Activated naive CD8-positive, alpha-beta T cell treated with anti-CD3 and anti-CD28 coated beads, Interleukin-2, amount 10 ng/mL, durations not matched to agents 7 days and 5 days (primary cell): ENCODE data around the gene RPS6KA1. TPM values are rescaled to one million over a fixed set of nuclear protein-coding genes. Genes with fewer than 3 reads are reported as not detected.
A peak's percentile ranks its signal among the peaks of the same experiment; 100 is the strongest.

Experiments
- ATAC-seq: fragments of 150-1000 bp; cut with Tn5 transposase; one replicate; pipeline ENCODE4 v1.10.0; 2021; ENCODE audit warnings: low read depth, moderate library complexity
- POLR2A ChIA-PET: fragments of 350-600 bp; sonication (Branson Sonifier 250); formaldehyde crosslinking; loops from one replicate; lab custom pipeline; 2021; ENCODE audit warnings: antibody characterized with exemption; lab: Charles Lee
- DNase-seq: peaks from one replicate; pipeline ENCODE4 v3.0.0; 2021
- H3K27ac Mint-ChIP-seq: one replicate; pipeline ENCODE4 v1.8.0; 2022; ENCODE audit warnings: mild to moderate bottlenecking, mixed read lengths
- H3K27me3 Mint-ChIP-seq: one replicate; pipeline ENCODE4 v1.8.0; 2022; ENCODE audit warnings: mild to moderate bottlenecking, moderate library complexity, mixed read lengths
- H3K36me3 Mint-ChIP-seq: one replicate; pipeline ENCODE4 v1.8.0; 2021; ENCODE audit warnings: mild to moderate bottlenecking, mixed read lengths
- H3K4me1 Mint-ChIP-seq: one replicate; pipeline ENCODE4 v1.8.0; 2021; ENCODE audit warnings: mixed read lengths
- H3K4me3 Mint-ChIP-seq: one replicate; pipeline ENCODE4 v1.8.0; 2022; ENCODE audit warnings: mild to moderate bottlenecking, moderate library complexity, mixed read lengths
- H3K9me3 Mint-ChIP-seq: one replicate; pipeline ENCODE4 v1.8.0; 2021; ENCODE audit warnings: mixed read lengths
- total RNA-seq, 2 experiments: library from RNA; stranded (reverse); gene quantifications; one replicate each; pipeline ENCODE4 v1.2.3, GENCODE V29; 2021

RPS6KA1 gene
- total RNA-seq, 2 experiments from 2014 or later, result 138 to 153 TPM

GRCh38 chr1:26536521-26536920, 7.0 kb downstream of the RPS6KA1 start:
- Mint-ChIP-seq H3K36me3 (peaks cover 4% of the 10 kb centered on the region), H3K9me3 (no peaks in the 10 kb centered on the region), H3K27ac (no peak overlapping the region), H3K27me3 (no peaks in the 10 kb centered on the region), H3K4me1 (peaks cover 46% of the 10 kb centered on the region), H3K4me3 (no peak overlapping the region)
- DNase-seq, result no peak
- ATAC-seq, result no peak
- POLR2A ChIA-PET, result no interaction called here

GRCh38 chr1:26537951-26538352, 8.4 kb downstream of the RPS6KA1 start:
- Mint-ChIP-seq H3K36me3 (peaks cover 4% of the 10 kb centered on the region), H3K4me3 (no peak overlapping the region), H3K4me1 (peaks cover 59% of the 10 kb centered on the region), H3K27ac (peak overlapping the region; percentile 1), H3K9me3 (no peaks in the 10 kb centered on the region), H3K27me3 (no peaks in the 10 kb centered on the region)
- no peak for DNase-seq
- POLR2A ChIA-PET, result interaction anchor here (0.8 to 5.9 kb wide), 3 partner anchors 31 to 352 kb away, joined by 4 to 67 read pairs (median 7); partner anchors contain the start of gene GPN2
- ATAC-seq, result no peak

- Mint-ChIP-seq H3K36me3 (peaks cover 4% of the 10 kb centered on the region), H3K9me3 (no peaks in the 10 kb centered on the region), H3K27me3 (no peaks in the 10 kb centered on the region), H3K27ac (peak overlapping the region; percentile 50), H3K4me3 (no peak overlapping the region), H3K4me1 (peaks cover 67% of the 10 kb centered on the region)
- DNase-seq (no peak), ATAC-seq (no peak)
- POLR2A ChIA-PET, result interaction anchor here (0.8 to 5.9 kb wide), 4 partner anchors 9 to 351 kb away, joined by 4 to 67 read pairs (median 16); partner anchors contain the start of genes GPN2 and RPS6KA1
Measured at GRCh38 chr1:26538480-26539412, 9.2 kb downstream of the RPS6KA1 start.

- POLR2A ChIA-PET, result interaction anchor here (1.0 to 5.9 kb wide), 4 partner anchors 10 to 248 kb away, joined by 4 to 67 read pairs (median 16); partner anchors contain the start of genes PIGV and RPS6KA1
- H3K9me3 Mint-ChIP-seq, result no peaks in the 10 kb centered on the region
- peak overlapping the region; percentile 72 for H3K4me3 Mint-ChIP-seq
- peak overlapping the region; percentile 88 for H3K27ac Mint-ChIP-seq
- no peaks in the 10 kb centered on the region for H3K27me3 Mint-ChIP-seq
- peaks cover 66% of the 10 kb centered on the region for H3K4me1 Mint-ChIP-seq
- DNase-seq, result no peak
- H3K36me3 Mint-ChIP-seq, result peaks cover 8% of the 10 kb centered on the region
- no peak for ATAC-seq
Measured at GRCh38 chr1:26539722-26540121, 10.2 kb downstream of the RPS6KA1 start.

DNA sequence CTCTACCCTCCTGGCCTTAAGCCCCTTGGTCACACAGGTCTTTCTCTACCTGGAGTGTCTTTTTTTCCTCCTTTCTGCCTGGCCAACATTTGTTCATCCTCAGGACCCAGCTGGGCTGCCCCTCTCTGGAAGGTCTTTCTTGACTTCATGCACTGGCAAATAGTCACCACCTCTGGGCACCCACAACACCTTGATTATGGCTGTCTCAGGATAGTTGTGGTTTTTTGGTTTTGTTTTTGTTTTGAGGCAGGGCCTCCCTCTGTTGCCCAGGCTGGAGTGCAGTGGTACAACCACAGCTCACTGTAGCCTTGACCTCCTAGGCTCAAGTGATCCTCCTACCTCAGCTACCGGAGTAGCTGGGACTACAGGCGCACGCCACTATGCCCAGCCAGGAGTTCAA, 10.8 kb downstream of the RPS6KA1 start:
- Mint-ChIP-seq H3K9me3 (no peaks in the 10 kb centered on the region), H3K27me3 (no peaks in the 10 kb centered on the region), H3K4me1 (peaks cover 66% of the 10 kb centered on the region), H3K27ac (peak overlapping the region; percentile 88), H3K36me3 (peaks cover 10% of the 10 kb centered on the region), H3K4me3 (peak overlapping the region; percentile 72)
- ATAC-seq (no peak), DNase-seq (no peak)
- POLR2A ChIA-PET, result interaction anchor here (1.0 to 5.9 kb wide), 4 partner anchors 10 to 247 kb away, joined by 4 to 67 read pairs (median 16); partner anchors contain the start of genes PIGV and RPS6KA1

- DNase-seq, result no peak
- ATAC-seq, result no peak
- Mint-ChIP-seq H3K27ac (peak overlapping the region; percentile 93), H3K9me3 (no peaks in the 10 kb centered on the region), H3K36me3 (peaks cover 12% of the 10 kb centered on the region), H3K4me3 (peak overlapping the region; percentile 77), H3K27me3 (no peaks in the 10 kb centered on the region), H3K4me1 (peaks cover 66% of the 10 kb centered on the region)
- POLR2A ChIA-PET, result interaction anchor here (0.6 to 5.9 kb wide), 14 partner anchors 9 to 324 kb away, joined by 3 to 67 read pairs (median 6); partner anchors contain the start of genes HMGN2, PIGV and RPS6KA1
Measured at GRCh38 chr1:26541431-26541815, 11.9 kb downstream of the RPS6KA1 start.

GRCh38 chr1:26541816-26542711, 12.5 kb downstream of the RPS6KA1 start:
- POLR2A ChIA-PET, result interaction anchor here (0.6 to 5.9 kb wide), 16 partner anchors 9 to 323 kb away, joined by 3 to 67 read pairs (median 4); partner anchors contain the start of genes HMGN2, PIGV and RPS6KA1
- Mint-ChIP-seq H3K4me3 (peak overlapping the region; percentile 77), H3K27ac (peak overlapping the region; percentile 93), H3K27me3 (no peaks in the 10 kb centered on the region), H3K36me3 (peaks cover 16% of the 10 kb centered on the region), H3K9me3 (no peaks in the 10 kb centered on the region), H3K4me1 (peaks cover 71% of the 10 kb centered on the region)
- peak; percentile 78 for ATAC-seq
- DNase-seq, result peak; percentile 84

DNA sequence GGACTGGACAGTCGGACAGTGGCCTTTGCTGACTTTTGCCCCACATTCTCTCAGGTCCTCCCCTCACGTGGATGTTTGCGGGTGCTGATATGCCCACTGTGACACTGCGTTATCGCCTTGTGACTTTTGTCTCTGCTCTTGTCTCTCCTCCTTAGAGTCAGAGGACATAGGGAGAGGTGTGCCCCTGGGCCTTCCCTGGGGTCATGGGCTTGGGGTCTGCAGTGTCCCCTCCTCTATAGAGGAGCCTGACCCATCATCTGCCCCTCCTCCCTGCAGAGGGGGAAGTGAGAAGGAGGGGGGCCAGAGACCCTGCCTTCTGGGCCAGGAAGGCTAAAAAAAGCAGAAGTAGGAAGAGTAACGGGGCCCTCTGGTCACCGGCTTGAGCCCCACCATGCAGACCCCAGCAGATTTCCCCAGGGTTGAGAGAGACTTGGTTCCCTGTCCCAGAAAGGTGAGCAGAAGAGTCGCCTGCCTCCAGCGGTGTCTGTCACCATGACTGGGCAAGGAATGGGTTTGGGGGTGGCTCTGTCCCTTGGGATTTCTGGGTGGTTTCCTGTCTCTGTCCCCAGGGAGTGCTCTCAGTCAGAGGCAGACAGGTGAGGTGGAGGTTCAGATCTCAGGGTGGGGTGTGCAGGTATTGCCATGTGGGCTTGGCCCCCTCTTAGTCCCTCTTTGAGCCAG, 13.3 kb downstream of the RPS6KA1 start:
- POLR2A ChIA-PET, result interaction anchor here (0.9 to 5.9 kb wide), 11 partner anchors 9 to 246 kb away, joined by 3 to 67 read pairs (median 6); partner anchors contain the start of genes HMGN2, PIGV and RPS6KA1
- H3K9me3 Mint-ChIP-seq, result no peaks in the 10 kb centered on the region
- DNase-seq, result no peak
- peak overlapping the region; percentile 77 for H3K4me3 Mint-ChIP-seq
- peaks cover 74% of the 10 kb centered on the region for H3K4me1 Mint-ChIP-seq
- no peak for ATAC-seq
- H3K27ac Mint-ChIP-seq, result peak overlapping the region; percentile 93
- no peaks in the 10 kb centered on the region for H3K27me3 Mint-ChIP-seq
- peaks cover 25% of the 10 kb centered on the region for H3K36me3 Mint-ChIP-seq

DNA sequence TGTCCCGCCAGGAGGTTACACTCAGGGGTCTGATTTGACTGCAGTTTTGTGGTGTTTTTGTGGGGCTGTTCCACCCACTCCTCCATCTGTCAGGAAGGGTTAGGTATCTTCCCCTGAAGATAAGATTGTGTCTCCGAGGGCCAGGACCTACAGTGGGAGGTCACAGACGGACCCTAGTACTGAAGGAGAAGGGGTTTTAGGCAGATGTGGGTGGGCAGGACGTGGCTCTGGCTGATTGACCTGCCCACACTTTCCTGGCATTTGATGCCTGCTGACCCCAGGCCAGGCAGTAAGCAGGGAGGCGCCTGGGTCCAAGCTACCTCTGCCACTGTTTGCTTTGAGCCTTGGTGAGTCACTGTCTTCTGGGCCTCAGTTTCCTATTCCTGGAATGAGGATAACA, 13.9 kb downstream of the RPS6KA1 start:
- DNase-seq (no peak), ATAC-seq (no peak)
- Mint-ChIP-seq H3K4me1 (peaks cover 74% of the 10 kb centered on the region), H3K9me3 (no peaks in the 10 kb centered on the region), H3K27me3 (no peaks in the 10 kb centered on the region), H3K4me3 (peak overlapping the region; percentile 77), H3K36me3 (peaks cover 25% of the 10 kb centered on the region), H3K27ac (peak overlapping the region; percentile 93)
- POLR2A ChIA-PET, result interaction anchor here (1.0 kb wide), 1 partner anchor 43 kb away, joined by 6 read pairs; no protein-coding TSS in a partner anchor

GRCh38 chr1:26544126-26544525, 14.6 kb downstream of the RPS6KA1 start:
- Mint-ChIP-seq H3K27ac (peak overlapping the region; percentile 93), H3K4me3 (peak overlapping the region; percentile 4), H3K27me3 (no peaks in the 10 kb centered on the region), H3K36me3 (peaks cover 28% of the 10 kb centered on the region), H3K4me1 (peaks cover 72% of the 10 kb centered on the region), H3K9me3 (no peaks in the 10 kb centered on the region)
- ATAC-seq, result no peak
- POLR2A ChIA-PET, result interaction anchor here (1.0 kb wide), 1 partner anchor 44 kb away, joined by 6 read pairs; no protein-coding TSS in a partner anchor
- DNase-seq, result no peak

GRCh38 chr1:26545969-26546323, 16.4 kb downstream of the RPS6KA1 start:
- DNase-seq (no peak), ATAC-seq (no peak)
- POLR2A ChIA-PET, result interaction anchor here (0.6 to 2.5 kb wide), 2 partner anchors 23 to 45 kb away, joined by 4 to 13 read pairs; no protein-coding TSS in a partner anchor
- Mint-ChIP-seq H3K36me3 (peaks cover 30% of the 10 kb centered on the region), H3K27me3 (no peaks in the 10 kb centered on the region), H3K9me3 (no peaks in the 10 kb centered on the region), H3K27ac (peak overlapping the region; percentile 89), H3K4me1 (peaks cover 61% of the 10 kb centered on the region), H3K4me3 (peak overlapping the region; percentile 94)

GRCh38 chr1:26546375-26546774, 16.8 kb downstream of the RPS6KA1 start:
- no peaks in the 10 kb centered on the region for H3K9me3 Mint-ChIP-seq
- peaks cover 35% of the 10 kb centered on the region for H3K36me3 Mint-ChIP-seq
- no peak for ATAC-seq
- no peak for DNase-seq
- no peaks in the 10 kb centered on the region for H3K27me3 Mint-ChIP-seq
- peak overlapping the region; percentile 89 for H3K27ac Mint-ChIP-seq
- H3K4me1 Mint-ChIP-seq, result peaks cover 60% of the 10 kb centered on the region
- peak overlapping the region; percentile 94 for H3K4me3 Mint-ChIP-seq
- POLR2A ChIA-PET, result interaction anchor here (0.6 to 2.5 kb wide), 3 partner anchors 46 to 76 kb away, joined by 3 to 13 read pairs (median 6); partner anchors contain the start of gene HMGN2
